ENCODE measurements around the gene SAMSN1. TPM values are rescaled to one million over a fixed set of nuclear protein-coding genes. Genes with fewer than 3 reads are reported as not detected.
A peak's percentile ranks its signal among the peaks of the same experiment; 100 is the strongest.

The SAMSN1 gene
- total and polyA plus RNA-seq, 2 experiments from 2014 or later: 3.2 to 5.4 TPM

DNA sequence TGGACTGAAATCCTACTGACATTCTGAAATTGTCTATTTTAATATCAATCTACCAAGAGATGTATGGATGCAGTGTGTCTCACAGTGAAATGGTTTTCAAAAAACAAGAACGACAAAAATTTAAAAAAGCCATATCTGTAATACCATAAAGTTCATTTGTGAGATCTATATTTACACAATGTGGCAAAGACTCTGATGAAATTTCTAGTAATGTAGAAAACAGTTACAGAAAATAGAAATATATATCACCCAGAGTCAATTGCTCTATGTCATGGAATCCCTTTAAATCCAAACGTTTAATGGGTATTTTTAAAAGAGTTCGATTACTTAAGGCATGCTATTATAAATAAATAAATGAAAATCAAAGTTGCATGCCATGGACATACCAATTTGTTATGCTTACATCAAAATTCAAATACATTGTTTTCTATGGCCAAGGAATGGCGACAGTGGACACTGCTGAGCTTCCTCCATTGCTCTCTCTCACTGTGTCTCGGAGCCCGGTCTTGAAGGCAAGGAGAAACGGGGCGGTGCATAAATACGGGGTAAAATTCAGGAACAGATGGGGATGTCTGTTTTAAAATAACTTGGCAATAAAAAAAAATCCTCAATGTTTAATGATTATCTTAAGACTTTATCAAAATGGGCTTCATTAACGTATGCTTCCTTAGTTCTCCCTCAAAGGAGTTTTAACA is 37.0 kb upstream of the SAMSN1 start:
- no peak for DNase-seq (ENCODE audit: low spot score)
- Histone ChIP-seq H4K20me1 (replicated peaks; ENCODE audit: insufficient read depth) (no peaks in the 10 kb centered on the region), H2AFZ (peak overlapping the region; percentile 25; the same call in 1 of the 2 replicates), H3K36me3 (ENCODE audit: insufficient read depth) (no peaks in the 10 kb centered on the region), H3K9me2 (ENCODE audit: insufficient read depth) (no peaks in the 10 kb centered on the region), H3K4me3 (no peak overlapping the region), H3K4me2 (no peak overlapping the region), H3K27me3 (ENCODE audit: insufficient read depth) (no peaks in the 10 kb centered on the region), H3K79me2 (replicated peaks; ENCODE audit: insufficient read depth) (no peaks in the 10 kb centered on the region), H3K4me1 (ENCODE audit: insufficient read depth) (no peaks in the 10 kb centered on the region), H3F3A (replicated peaks; ENCODE audit: low read depth) (no peaks in the 10 kb centered on the region), H3K27ac (ENCODE audit: low read depth) (no peak overlapping the region)
- ATAC-seq: no peak
- Mint-ChIP-seq H3K27me3 (ENCODE audit: insufficient read depth, low read depth, poor library complexity) (no peaks in the 10 kb centered on the region), H3K9me3 (no peaks in the 10 kb centered on the region; the same call in 2 of the 3 replicates), H3K4me1 (no peaks in the 10 kb centered on the region), H3K27ac (no peak overlapping the region), H3K4me3 (no peak overlapping the region), H3K36me3 (ENCODE audit: low read depth) (no peaks in the 10 kb centered on the region)
- TF ChIP-seq, protein P1, sequence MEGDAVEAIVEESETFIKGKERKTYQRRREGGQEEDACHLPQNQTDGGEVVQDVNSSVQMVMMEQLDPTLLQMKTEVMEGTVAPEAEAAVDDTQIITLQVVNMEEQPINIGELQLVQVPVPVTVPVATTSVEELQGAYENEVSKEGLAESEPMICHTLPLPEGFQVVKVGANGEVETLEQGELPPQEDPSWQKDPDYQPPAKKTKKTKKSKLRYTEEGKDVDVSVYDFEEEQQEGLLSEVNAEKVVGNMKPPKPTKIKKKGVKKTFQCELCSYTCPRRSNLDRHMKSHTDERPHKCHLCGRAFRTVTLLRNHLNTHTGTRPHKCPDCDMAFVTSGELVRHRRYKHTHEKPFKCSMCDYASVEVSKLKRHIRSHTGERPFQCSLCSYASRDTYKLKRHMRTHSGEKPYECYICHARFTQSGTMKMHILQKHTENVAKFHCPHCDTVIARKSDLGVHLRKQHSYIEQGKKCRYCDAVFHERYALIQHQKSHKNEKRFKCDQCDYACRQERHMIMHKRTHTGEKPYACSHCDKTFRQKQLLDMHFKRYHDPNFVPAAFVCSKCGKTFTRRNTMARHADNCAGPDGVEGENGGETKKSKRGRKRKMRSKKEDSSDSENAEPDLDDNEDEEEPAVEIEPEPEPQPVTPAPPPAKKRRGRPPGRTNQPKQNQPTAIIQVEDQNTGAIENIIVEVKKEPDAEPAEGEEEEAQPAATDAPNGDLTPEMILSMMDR (conservative IDR thresholded peaks at IDR 0.05; ENCODE audit: low read depth in 2 of 2): no peak
- no peak for TF ChIP-seq EZH2 (IDR thresholded peaks at IDR 0.05; ENCODE audit: low read depth, unreplicated experiment)
- TF ChIP-seq, protein P2, sequence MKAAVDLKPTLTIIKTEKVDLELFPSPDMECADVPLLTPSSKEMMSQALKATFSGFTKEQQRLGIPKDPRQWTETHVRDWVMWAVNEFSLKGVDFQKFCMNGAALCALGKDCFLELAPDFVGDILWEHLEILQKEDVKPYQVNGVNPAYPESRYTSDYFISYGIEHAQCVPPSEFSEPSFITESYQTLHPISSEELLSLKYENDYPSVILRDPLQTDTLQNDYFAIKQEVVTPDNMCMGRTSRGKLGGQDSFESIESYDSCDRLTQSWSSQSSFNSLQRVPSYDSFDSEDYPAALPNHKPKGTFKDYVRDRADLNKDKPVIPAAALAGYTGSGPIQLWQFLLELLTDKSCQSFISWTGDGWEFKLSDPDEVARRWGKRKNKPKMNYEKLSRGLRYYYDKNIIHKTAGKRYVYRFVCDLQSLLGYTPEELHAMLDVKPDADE (IDR thresholded peaks at IDR 0.05): no peak
- TF ChIP-seq CREB1 (CRISPR knock-in tag; IDR thresholded peaks at IDR 0.05; ENCODE audit: low read depth): no peak
- TF ChIP-seq EZH2phosphoT487 (IDR thresholded peaks at IDR 0.05; ENCODE audit: unreplicated experiment): no peak
- TF ChIP-seq ZNF331 (CRISPR knock-in tag; IDR thresholded peaks at IDR 0.05; ENCODE audit: low read depth): no peak
- TF ChIP-seq STAT1 (IDR thresholded peaks at IDR 0.05; ENCODE audit: unreplicated experiment): no peak

DNA sequence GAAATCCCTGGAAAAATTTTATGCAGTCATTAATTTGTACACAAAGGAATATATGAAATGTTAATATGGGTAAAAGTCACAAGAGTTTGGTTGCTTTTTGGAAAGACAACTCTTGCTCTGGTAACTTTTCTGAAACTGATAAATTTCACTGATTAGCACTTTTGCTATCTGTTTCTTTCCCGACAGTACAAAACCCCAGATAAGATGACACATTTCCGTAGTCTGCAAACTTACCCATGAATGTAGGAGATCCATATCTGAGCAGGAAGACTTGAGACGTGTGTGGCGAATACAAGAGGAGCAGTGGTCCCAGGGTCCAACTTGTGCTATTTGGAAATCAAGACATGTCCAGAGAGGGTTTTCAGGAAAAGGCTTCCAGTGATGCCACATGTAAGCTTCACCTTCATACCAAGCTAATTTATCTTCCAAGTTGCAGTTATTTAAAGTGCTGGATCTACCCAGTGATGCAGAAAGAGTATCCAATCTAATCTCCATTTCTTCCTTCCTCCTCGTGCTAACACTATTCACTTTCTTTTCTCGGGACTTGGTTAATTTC is 35.9 kb upstream of the SAMSN1 start:
- Histone ChIP-seq H3K9me2 (ENCODE audit: insufficient read depth) (no peaks in the 10 kb centered on the region), H3K4me3 (no peak overlapping the region), H3K79me2 (replicated peaks; ENCODE audit: insufficient read depth) (no peaks in the 10 kb centered on the region), H3K27ac (ENCODE audit: low read depth) (no peak overlapping the region), H3K36me3 (ENCODE audit: insufficient read depth) (no peaks in the 10 kb centered on the region), H4K20me1 (replicated peaks; ENCODE audit: insufficient read depth) (no peaks in the 10 kb centered on the region), H3K27me3 (ENCODE audit: insufficient read depth) (no peaks in the 10 kb centered on the region), H3K4me2 (no peak overlapping the region), H3F3A (replicated peaks; ENCODE audit: low read depth) (no peaks in the 10 kb centered on the region), H2AFZ (no peak overlapping the region), H3K4me1 (ENCODE audit: insufficient read depth) (no peaks in the 10 kb centered on the region)
- H3K4me3 Mint-ChIP-seq: no peak overlapping the region
- ATAC-seq (no peak), DNase-seq (ENCODE audit: low spot score) (no peak)
- H3K36me3 Mint-ChIP-seq (ENCODE audit: low read depth): no peaks in the 10 kb centered on the region
- H3K9me3 Mint-ChIP-seq: no peaks in the 10 kb centered on the region; the same call in 2 of the 3 replicates
- H3K4me1 Mint-ChIP-seq: no peaks in the 10 kb centered on the region
- no peak overlapping the region for H3K27ac Mint-ChIP-seq
- no peaks in the 10 kb centered on the region for H3K27me3 Mint-ChIP-seq (ENCODE audit: insufficient read depth, low read depth, poor library complexity)
- TF ChIP-seq EZH2phosphoT487 (IDR thresholded peaks at IDR 0.05; ENCODE audit: unreplicated experiment) (no peak), POLR2AphosphoS5 (IDR thresholded peaks at IDR 0.05; ENCODE audit: low read depth) (no peak)
- TF ChIP-seq, protein P1 (conservative IDR thresholded peaks at IDR 0.05; ENCODE audit: low read depth in 2 of 2): no peak
